Right lobe of liver (tissue), 6 donors: ENCODE measurements around the gene SAMD11. TPM values are rescaled to one million over a fixed set of nuclear protein-coding genes. Genes with fewer than 3 reads are reported as not detected.

Experiments
- ATAC-seq, 4 donors: fragments of 200-7000 bp; cut with Tn5 transposase; one replicate each; pipeline ENCODE4 v1.9.1; 2020; ENCODE audit warnings: mild to moderate bottlenecking in 4 of 4, moderate library complexity in 4 of 4
- DNase-seq, 3 donors: peaks; one replicate each; pipeline ENCODE4 v3.0.0-alpha.2; 2020
- H3K27ac ChIP-seq, 3 donors: fragments of 200-600 bp; one replicate each; pipeline ENCODE4 v1.8.0; 2022
- H3K27me3 ChIP-seq, 2 donors: fragments of 200-600 bp; one replicate each; pipeline ENCODE4 v1.8.0; 2022
- H3K36me3 ChIP-seq, 4 donors: fragments of 200-600 bp; sonication (generic) in 1 of 4; one replicate each; pipeline versions ENCODE4 v1.5.1 to v1.8.0; 2017 to 2022; ENCODE audit warnings: control low read depth in 1 of 4
- H3K4me1 ChIP-seq, 4 donors: fragments of 200-600 bp; sonication (generic) in 1 of 4; one replicate each; pipeline versions ENCODE4 v1.5.1 to v1.8.0; 2017 to 2022; ENCODE audit warnings: control low read depth in 1 of 4
- H3K4me3 ChIP-seq, 3 donors: fragments of 200-600 bp; one replicate each; pipeline ENCODE4 v1.8.0; 2022
- H3K9me3 ChIP-seq, 4 donors: fragments of 200-600 bp; sonication (generic) in 1 of 4; one replicate each; pipeline versions ENCODE4 v1.5.1 to v1.8.0; 2017 to 2022; ENCODE audit warnings: control low read depth in 1 of 4
- POLR2A ChIP-seq: fragments of 450-650 bp; IDR thresholded peaks from one replicate; pipeline ENCODE4 v1.6.1; 2017; ENCODE audit warnings: antibody characterized with exemption, mild to moderate bottlenecking
- WGBS: methylation state at CpG from one replicate; pipeline ENCODE4 v1.1.6; 2018; ENCODE audit warnings: low coverage, low lambda C conversion rate; ENCODE audit not compliant: insufficient coverage; ENCODE audit errors: missing lambda C conversion rate; 5-methylcytosine and 5-hydroxymethylcytosine counted together
- intact Hi-C, 2 donors: fragments of 100-400 bp; cut with DNase I; formaldehyde crosslinking; loops; one replicate each; pipeline versions ENCODE4 v1.11.2 to v1.14.1; 2022
- total RNA-seq, 6 experiments: library from RNA; depleted of rRNA in 2 of 6; stranded (reverse); fragments of >200 nt in 2 of 6; fragmentation: NEBNext Ultra II Directional in 3 of 6; extraction: Animal tissue kit (Norgen Biotek cat#: 25700) in 3 of 6; gene quantifications; one replicate each; pipeline versions ENCODE4 v1.1.0 to v1.2.4, GENCODE V29; 2016 to 2023
- TF ChIP-seq, protein P1 (sequence below), 4 donors: fragments of 200-600 bp in 3 of 4; fragments of 450-650 bp in 1 of 4; IDR thresholded peaks; one replicate each; pipeline versions ENCODE4 v1.5.1 to v1.8.0; 2016 to 2022; ENCODE audit warnings: antibody characterized with exemption in 4 of 4, mild to moderate bottlenecking in 2 of 4
- donor health status: DM: no; HTN: yes; CAD: no.
- donor health status: DM: no; HTN: no; CAD: no.
- donor health status: DM: no; HTN: no; CAD: no.
- donor health status: DM: no; HTN: yes; CAD: no.
- donor health status: DM: no; HTN: yes; CAD: no.

SAMD11 gene
- total RNA-seq, 6 experiments from 2014 or later = 2.1 to 4.3 (median 3.7) TPM

- intact Hi-C loops = no loop called here
- no peak overlapping the region for H3K27ac ChIP-seq
- H3K9me3 ChIP-seq = no peaks in the 10 kb centered on the region
- WGBS = 66% methylated on average over 7 of the region's 28 CpGs
- TF ChIP-seq, protein P1, sequence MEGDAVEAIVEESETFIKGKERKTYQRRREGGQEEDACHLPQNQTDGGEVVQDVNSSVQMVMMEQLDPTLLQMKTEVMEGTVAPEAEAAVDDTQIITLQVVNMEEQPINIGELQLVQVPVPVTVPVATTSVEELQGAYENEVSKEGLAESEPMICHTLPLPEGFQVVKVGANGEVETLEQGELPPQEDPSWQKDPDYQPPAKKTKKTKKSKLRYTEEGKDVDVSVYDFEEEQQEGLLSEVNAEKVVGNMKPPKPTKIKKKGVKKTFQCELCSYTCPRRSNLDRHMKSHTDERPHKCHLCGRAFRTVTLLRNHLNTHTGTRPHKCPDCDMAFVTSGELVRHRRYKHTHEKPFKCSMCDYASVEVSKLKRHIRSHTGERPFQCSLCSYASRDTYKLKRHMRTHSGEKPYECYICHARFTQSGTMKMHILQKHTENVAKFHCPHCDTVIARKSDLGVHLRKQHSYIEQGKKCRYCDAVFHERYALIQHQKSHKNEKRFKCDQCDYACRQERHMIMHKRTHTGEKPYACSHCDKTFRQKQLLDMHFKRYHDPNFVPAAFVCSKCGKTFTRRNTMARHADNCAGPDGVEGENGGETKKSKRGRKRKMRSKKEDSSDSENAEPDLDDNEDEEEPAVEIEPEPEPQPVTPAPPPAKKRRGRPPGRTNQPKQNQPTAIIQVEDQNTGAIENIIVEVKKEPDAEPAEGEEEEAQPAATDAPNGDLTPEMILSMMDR (IDR thresholded peaks at IDR 0.05) = no peak
- no peak for TF ChIP-seq POLR2A
- H3K4me1 ChIP-seq = peaks cover 0 to 12% (median 0%) of the 10 kb centered on the region in 4 donors
- no peaks in the 10 kb centered on the region for H3K36me3 ChIP-seq
- DNase-seq (peak; percentile 14 to 47 (median 32)), ATAC-seq (no peak)
- H3K27me3 ChIP-seq = no peaks in the 10 kb centered on the region
- no peak overlapping the region for H3K4me3 ChIP-seq
These were observed 8.2 kb upstream of the SAMD11 start for GRCh38 chr1:915295-916172.

DNA sequence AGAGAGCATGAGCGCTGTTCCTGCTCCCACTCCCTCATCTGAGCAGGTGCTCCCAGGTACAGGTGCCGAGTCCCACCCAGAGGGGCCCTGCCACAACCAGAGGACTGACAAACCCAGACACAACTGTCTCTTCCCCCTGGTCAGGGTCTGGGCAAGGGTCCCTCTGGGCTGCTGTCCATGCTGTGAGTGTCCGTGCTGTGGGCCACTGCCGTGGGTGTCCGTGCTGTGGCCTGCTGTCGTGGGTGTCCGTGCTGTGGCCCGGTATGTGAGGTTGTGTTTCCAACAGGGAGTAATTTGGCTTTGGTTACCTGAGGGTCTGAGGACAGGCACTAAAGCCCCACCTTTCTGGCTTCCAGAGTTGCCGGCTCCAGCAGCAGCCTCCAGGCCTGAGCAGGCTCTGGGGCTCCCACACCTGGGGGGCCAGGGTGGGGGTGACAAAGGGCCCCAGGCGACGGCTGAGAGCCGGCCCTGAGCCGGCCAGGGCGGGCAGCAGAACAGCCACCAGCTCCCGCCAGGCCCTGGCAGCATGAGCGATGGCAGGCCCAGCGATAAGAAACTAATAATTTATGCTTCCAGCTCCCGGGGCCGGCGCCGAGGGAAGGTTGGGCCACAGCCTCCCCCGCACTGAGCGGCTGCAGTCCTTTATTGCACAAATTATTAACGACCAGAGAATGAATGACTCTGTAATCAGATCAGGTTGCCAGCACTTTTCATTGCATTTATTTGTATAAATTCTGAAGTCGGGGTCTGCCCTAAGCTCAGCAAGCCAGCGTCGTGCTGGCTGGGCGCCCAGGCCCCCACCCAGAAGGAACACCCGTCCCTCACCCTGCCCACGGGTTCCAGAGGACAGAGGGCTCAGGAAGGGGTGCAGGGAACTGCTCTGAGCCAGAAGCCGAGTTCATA is 7.3 kb upstream of the SAMD11 start:
- H3K27me3 ChIP-seq = no peaks in the 10 kb centered on the region
- whole genome bisulfite sequencing = 14% methylated on average over 24 of the region's 31 CpGs
- peak in 3 of 4 donors; percentile 12 to 47 (median 37) for ATAC-seq

GRCh38 chr1:917076-917459 is 6.7 kb upstream of the SAMD11 start:
- Histone ChIP-seq H3K4me1 (peaks cover 0 to 20% (median 0%) of the 10 kb centered on the region in 4 donors), H3K9me3 (no peaks in the 10 kb centered on the region), H3K36me3 (no peaks in the 10 kb centered on the region), H3K27me3 (no peaks in the 10 kb centered on the region), H3K4me3 (no peak overlapping the region), H3K27ac (no peak overlapping the region)
- intact Hi-C loops = no loop called here
- TF ChIP-seq, protein P1 (IDR thresholded peaks at IDR 0.05) = no peak
- no peak for TF ChIP-seq POLR2A
- DNase-seq (no peak), ATAC-seq (peak in 1 of 4 donors; percentile 23)
- WGBS = 23% methylated on average over 4 of the region's 7 CpGs

More for the DNA sequence above, 7.3 kb upstream of the SAMD11 start:
- no peak overlapping the region for H3K27ac ChIP-seq
- H3K36me3 ChIP-seq = no peaks in the 10 kb centered on the region
- peaks cover 0 to 20% (median 0%) of the 10 kb centered on the region in 4 donors for H3K4me1 ChIP-seq
- TF ChIP-seq, protein P1 (IDR thresholded peaks at IDR 0.05) = no peak
- no peak for TF ChIP-seq POLR2A
- H3K4me3 ChIP-seq = no peak overlapping the region
- no peaks in the 10 kb centered on the region for H3K9me3 ChIP-seq
- peak in 2 of 3 donors; percentile 47 to 52 for DNase-seq
- intact Hi-C loops = no loop called here

- H3K4me1 ChIP-seq = peaks cover 0 to 20% (median 0%) of the 10 kb centered on the region in 4 donors
- H3K4me3 ChIP-seq = no peak overlapping the region
- DNase-seq (no peak), ATAC-seq (no peak)
- intact Hi-C loops = no loop called here
- H3K36me3 ChIP-seq = no peaks in the 10 kb centered on the region
- no peaks in the 10 kb centered on the region for H3K9me3 ChIP-seq
- H3K27ac ChIP-seq = no peak overlapping the region
- 61% methylated on average over 9 of the region's 22 CpGs for WGBS
- H3K27me3 ChIP-seq = no peaks in the 10 kb centered on the region
- TF ChIP-seq, protein P1 (IDR thresholded peaks at IDR 0.05) = no peak
- TF ChIP-seq POLR2A = no peak
These were observed 6.1 kb upstream of the SAMD11 start for GRCh38 chr1:917466-918091.
